Neural cell (in vitro differentiated cells): Measurements from ENCODE around the gene CAMK1D.

Experiments used
- CTCF ChIP-seq: fragments of 450-650 bp; IDR thresholded peaks from 2 replicates; pipeline ENCODE4 v1.5.1; 2014; ENCODE audit warnings: antibody characterized with exemption, mild to moderate bottlenecking, moderate library complexity; ENCODE audit not compliant: poor library complexity, severe bottlenecking
- EP300 ChIP-seq: fragments of 450-650 bp; conservative IDR thresholded peaks from 2 replicates; pipeline ENCODE4 v1.6.1; 2014; ENCODE audit warnings: antibody characterized with exemption, mild to moderate bottlenecking, moderate library complexity; ENCODE audit not compliant: poor library complexity, severe bottlenecking
- EZH2 ChIP-seq: fragments of 200-600, 300-800 bp; shearing (Covaris generic), sonication (generic); IDR thresholded peaks from 2 replicates; pipeline ENCODE4 v1.6.1; 2014; ENCODE audit warnings: antibody characterized with exemption, low read length, borderline replicate concordance, mild to moderate bottlenecking; ENCODE audit not compliant: insufficient read depth, poor library complexity, severe bottlenecking
- MXI1 ChIP-seq: fragments of 450-650 bp; conservative IDR thresholded peaks from 2 replicates; pipeline ENCODE4 v1.6.1; 2014; ENCODE audit warnings: antibody characterized with exemption, mild to moderate bottlenecking; ENCODE audit not compliant: poor library complexity, severe bottlenecking
- POLR2AphosphoS5 ChIP-seq: IDR thresholded peaks from 2 replicates; pipeline ENCODE4 v1.6.1; 2012
- RAD21 ChIP-seq: fragments of 450-650 bp; conservative IDR thresholded peaks from 2 replicates; pipeline ENCODE4 v1.6.1; 2014; ENCODE audit warnings: antibody characterized with exemption, mild to moderate bottlenecking, moderate library complexity
- REST ChIP-seq: IDR thresholded peaks from 2 replicates; pipeline ENCODE4 v1.6.1; 2012; ENCODE audit warnings: borderline replicate concordance
- SMC3 ChIP-seq: fragments of 450-650 bp; conservative IDR thresholded peaks from 2 replicates; pipeline ENCODE4 v1.6.1; 2014; ENCODE audit warnings: antibody characterized with exemption, mild to moderate bottlenecking, moderate library complexity; ENCODE audit not compliant: poor library complexity
- TAF1 ChIP-seq: IDR thresholded peaks from 2 replicates; pipeline ENCODE4 v1.6.1; 2012; ENCODE audit warnings: low read depth

- TF ChIP-seq CTCF (no peak), EP300 (no peak), REST (no peak), SMC3 (no peak), POLR2AphosphoS5 (no peak), TAF1 (no peak), RAD21 (no peak), MXI1 (no peak), EZH2 (no peak)
Observed at GRCh38 chr10:12417331-12417730, 68.0 kb downstream of the CAMK1D start.
